GM12872 (cell line): ENCODE data around the gene SLC35E3.

ENCODE experiments used
- TF ChIP-seq, protein P1 (sequence below): IDR thresholded peaks from 3 replicates; pipeline ENCODE4 v1.5.1; 2011; ENCODE audit warnings: low read depth, mild to moderate bottlenecking, low read length, moderate library complexity; ENCODE audit not compliant: insufficient read depth

SLC35E3 gene

DNA sequence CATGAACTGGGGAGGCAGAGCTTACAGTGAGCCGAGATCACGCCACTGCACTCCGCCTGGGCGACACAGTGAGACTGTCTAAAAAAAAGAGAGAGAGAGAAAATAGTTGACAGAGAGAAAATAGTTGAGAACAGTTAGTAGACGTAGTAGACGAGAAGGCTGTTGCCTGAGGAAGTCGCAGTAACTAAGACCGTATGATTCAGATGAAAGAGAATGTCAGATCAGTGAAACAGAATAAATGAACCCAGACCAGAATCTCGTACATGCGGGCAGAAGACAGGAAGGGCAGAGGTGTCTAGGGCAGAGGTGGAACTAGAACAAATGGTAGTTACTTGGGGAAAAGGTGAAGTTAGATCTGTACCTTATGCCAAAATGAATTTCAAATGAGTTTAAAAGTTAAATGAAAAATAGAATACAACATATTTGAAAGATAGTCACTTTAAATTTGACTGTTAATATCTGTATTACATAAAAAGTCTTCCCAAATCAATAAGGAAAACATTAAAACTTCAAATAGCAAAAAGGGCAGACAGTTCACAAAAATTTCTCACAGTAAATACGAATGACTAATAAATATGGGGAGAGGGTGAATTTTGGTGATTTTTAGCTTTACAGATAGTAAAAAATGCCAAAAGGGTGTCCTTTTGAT is 79.7 kb downstream of the SLC35E3 start:
- TF ChIP-seq, protein P1, sequence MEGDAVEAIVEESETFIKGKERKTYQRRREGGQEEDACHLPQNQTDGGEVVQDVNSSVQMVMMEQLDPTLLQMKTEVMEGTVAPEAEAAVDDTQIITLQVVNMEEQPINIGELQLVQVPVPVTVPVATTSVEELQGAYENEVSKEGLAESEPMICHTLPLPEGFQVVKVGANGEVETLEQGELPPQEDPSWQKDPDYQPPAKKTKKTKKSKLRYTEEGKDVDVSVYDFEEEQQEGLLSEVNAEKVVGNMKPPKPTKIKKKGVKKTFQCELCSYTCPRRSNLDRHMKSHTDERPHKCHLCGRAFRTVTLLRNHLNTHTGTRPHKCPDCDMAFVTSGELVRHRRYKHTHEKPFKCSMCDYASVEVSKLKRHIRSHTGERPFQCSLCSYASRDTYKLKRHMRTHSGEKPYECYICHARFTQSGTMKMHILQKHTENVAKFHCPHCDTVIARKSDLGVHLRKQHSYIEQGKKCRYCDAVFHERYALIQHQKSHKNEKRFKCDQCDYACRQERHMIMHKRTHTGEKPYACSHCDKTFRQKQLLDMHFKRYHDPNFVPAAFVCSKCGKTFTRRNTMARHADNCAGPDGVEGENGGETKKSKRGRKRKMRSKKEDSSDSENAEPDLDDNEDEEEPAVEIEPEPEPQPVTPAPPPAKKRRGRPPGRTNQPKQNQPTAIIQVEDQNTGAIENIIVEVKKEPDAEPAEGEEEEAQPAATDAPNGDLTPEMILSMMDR = no peak

DNA sequence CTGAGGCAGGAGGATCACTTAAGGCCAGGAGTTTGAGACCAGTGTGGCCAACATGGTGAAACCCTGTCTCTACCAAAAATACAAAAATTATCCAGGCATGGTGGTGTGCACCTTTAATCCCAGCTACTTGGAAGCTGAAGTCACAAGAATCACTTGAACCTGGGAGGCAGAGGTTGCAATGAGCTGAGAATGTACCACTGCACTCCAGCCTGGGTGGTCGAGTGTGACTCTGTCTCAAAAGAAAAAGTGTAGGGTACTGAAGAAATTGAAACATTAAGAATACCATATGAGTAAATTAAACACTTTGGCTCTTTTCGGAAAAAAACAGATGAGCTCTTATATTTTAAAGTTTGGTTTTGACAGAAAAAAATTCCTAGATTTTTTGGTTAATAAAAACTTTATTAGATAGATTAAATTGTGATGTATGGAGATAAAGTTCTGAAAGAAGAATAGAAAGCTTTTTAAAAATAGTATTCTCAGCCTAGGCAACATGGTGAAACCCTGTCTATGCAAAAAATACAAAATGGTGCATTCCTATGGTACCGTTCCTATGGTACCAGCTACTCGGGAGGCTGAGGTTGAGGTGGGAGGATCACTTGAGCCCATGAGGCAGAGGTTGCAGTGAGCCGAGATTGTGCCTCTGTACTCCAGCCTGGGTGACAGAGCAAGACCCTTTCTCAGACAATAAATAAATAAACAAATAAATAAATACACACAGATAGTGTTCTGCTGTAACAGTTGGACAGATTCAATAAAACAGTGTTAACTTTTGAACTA is 82.1 kb downstream of the SLC35E3 start:
- TF ChIP-seq, protein P1 = no peak

DNA sequence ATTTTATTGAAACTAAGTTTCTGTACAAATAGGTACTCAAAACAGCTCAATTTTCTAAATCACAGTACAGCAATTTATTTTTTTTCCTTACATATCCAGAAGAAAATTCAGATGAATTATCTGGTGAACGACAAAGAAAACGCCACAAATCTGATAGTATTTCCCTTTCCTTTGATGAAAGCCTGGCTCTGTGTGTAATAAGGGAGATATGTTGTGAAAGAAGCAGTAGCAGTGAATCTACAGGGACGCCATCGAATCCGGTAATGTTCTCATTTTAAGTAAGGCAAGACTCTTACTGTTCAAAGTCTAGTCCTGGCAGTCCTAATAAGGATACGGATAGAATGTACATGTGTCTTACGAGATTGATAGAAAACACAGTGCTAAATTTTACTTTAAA is 82.7 kb downstream of the SLC35E3 start:
- TF ChIP-seq, protein P1 = no peak
